BJ (cell line): ENCODE measurements around the gene NLGN1. TPM values are rescaled to one million over a fixed set of nuclear protein-coding genes. Genes with fewer than 3 reads are reported as not detected.

Experiments
- CTCF ChIA-PET: fragments of 350-600 bp; formaldehyde crosslinking; extraction: SDS; loops from one replicate; lab custom pipeline; 2021; ENCODE audit warnings: antibody characterized with exemption, inconsistent platforms; lab: Yijun Ruan, JAX
- POLR2A ChIA-PET: fragments of 300-600 bp; sonication (Branson Sonifier 250); formaldehyde crosslinking; extraction: SDS; loops from one replicate; lab custom pipeline; 2021; ENCODE audit warnings: antibody characterized with exemption; lab: Charles Lee
- DNase-seq: peaks from one replicate; pipeline ENCODE4 v3.0.0-alpha.2; 2011; ENCODE audit warnings: low read depth
- H3K27me3 ChIP-seq: 2 replicates; pipeline ENCODE4 v1.6.0; 2011; ENCODE audit warnings: low read length; ENCODE audit not compliant: control insufficient read depth, insufficient read depth
- H3K36me3 ChIP-seq: 2 replicates; pipeline ENCODE4 v1.5.1; 2011; ENCODE audit warnings: low read length; ENCODE audit not compliant: control insufficient read depth, insufficient read depth
- H3K4me3 ChIP-seq: 2 replicates; pipeline ENCODE4 v1.5.1; 2011; ENCODE audit warnings: low read depth, mild to moderate bottlenecking, control low read depth, low read length
- CTCF ChIP-seq: IDR thresholded peaks from 2 replicates; pipeline ENCODE4 v1.5.1; 2011; ENCODE audit warnings: low read depth, mild to moderate bottlenecking, control low read depth, inconsistent platforms, low read length, moderate library complexity; ENCODE audit not compliant: insufficient read depth
- polyA plus RNA-seq: library from polyadenylated mRNA; depleted of rRNA; stranded (reverse); fragments of >200 nt; gene quantifications from 2 replicates; pipeline ENCODE4 v1.2.3, GENCODE V29; 2011

NLGN1 gene
- polyA plus RNA-seq, 1 experiment = 15.5 TPM

- Histone ChIP-seq H3K36me3 (no peaks in the 10 kb centered on the region), H3K4me3 (no peak overlapping the region), H3K27me3 (no peaks in the 10 kb centered on the region)
- POLR2A ChIA-PET = interaction anchor here (0.6 kb wide), 1 partner anchor 704 kb away, joined by 9 read pairs; the partner anchor contains the start of gene NLGN1
- CTCF ChIA-PET = no interaction called here
- no peak for TF ChIP-seq CTCF
- DNase-seq = no peak
These were observed 703.7 kb downstream of the NLGN1 start for GRCh38 chr3:174101244-174101643.

GRCh38 chr3:174102274-174102673, 704.7 kb downstream of the NLGN1 start:
- ChIA-PET POLR2A (no interaction called here), CTCF (no interaction called here)
- no peaks in the 10 kb centered on the region for H3K36me3 ChIP-seq
- DNase-seq = no peak
- no peaks in the 10 kb centered on the region for H3K27me3 ChIP-seq
- no peak for TF ChIP-seq CTCF
- no peak overlapping the region for H3K4me3 ChIP-seq

- no peak for TF ChIP-seq CTCF
- ChIA-PET POLR2A (no interaction called here), CTCF (no interaction called here)
- Histone ChIP-seq H3K36me3 (no peaks in the 10 kb centered on the region), H3K27me3 (no peaks in the 10 kb centered on the region), H3K4me3 (no peak overlapping the region)
- no peak for DNase-seq
These were observed 705.3 kb downstream of the NLGN1 start for GRCh38 chr3:174102866-174103265.

- no peak for DNase-seq
- Histone ChIP-seq H3K27me3 (no peaks in the 10 kb centered on the region), H3K36me3 (no peaks in the 10 kb centered on the region), H3K4me3 (no peak overlapping the region)
- CTCF ChIA-PET = no interaction called here
- TF ChIP-seq CTCF = no peak
- POLR2A ChIA-PET = no interaction called here
These were observed 713.2 kb downstream of the NLGN1 start for GRCh38 chr3:174110761-174111160.

GRCh38 chr3:174111776-174112175, 714.2 kb downstream of the NLGN1 start:
- ChIA-PET POLR2A (no interaction called here), CTCF (no interaction called here)
- TF ChIP-seq CTCF = no peak
- Histone ChIP-seq H3K4me3 (no peak overlapping the region), H3K27me3 (no peaks in the 10 kb centered on the region), H3K36me3 (no peaks in the 10 kb centered on the region)
- no peak for DNase-seq
